MM.1S (cell line): ENCODE data around the gene TTLL11.

Source experiments
- DNase-seq: peaks from one replicate; pipeline ENCODE4 v3.0.0-alpha.2; 2015
- H2AFZ ChIP-seq: fragments of 300-600 bp; sonication (generic); 2 replicates; pipeline ENCODE4 v1.6.0; 2016; ENCODE audit warnings: antibody characterized with exemption, low read length
- H3F3A ChIP-seq: fragments of 300-600 bp; sonication (generic); 2 replicates; pipeline ENCODE4 v1.6.1; 2016; ENCODE audit warnings: mild to moderate bottlenecking, antibody characterized with exemption, low read length, moderate library complexity, mixed read lengths; ENCODE audit not compliant: insufficient read depth
- H3K27ac ChIP-seq: fragments of 300-600 bp; sonication (generic); 2 replicates; pipeline ENCODE4 v1.5.1; 2016; ENCODE audit warnings: mild to moderate bottlenecking, low read length
- H3K27me3 ChIP-seq: fragments of 300-600 bp; sonication (generic); replicated peaks from 2 replicates; pipeline ENCODE4 v1.6.0; 2016; ENCODE audit warnings: low read length; ENCODE audit not compliant: insufficient read depth
- H3K36me3 ChIP-seq: fragments of 300-600 bp; sonication (generic); replicated peaks from 2 replicates; pipeline ENCODE4 v1.6.1; 2016; ENCODE audit warnings: mild to moderate bottlenecking, low read length, mixed read lengths; ENCODE audit not compliant: insufficient read depth
- H3K4me1 ChIP-seq: fragments of 300-600 bp; sonication (generic); 2 replicates; pipeline ENCODE4 v1.6.1; 2016; ENCODE audit warnings: low read length, mixed read lengths
- H3K4me2 ChIP-seq: fragments of 300-600 bp; sonication (generic); 2 replicates; pipeline ENCODE4 v1.6.0; 2016; ENCODE audit warnings: low read depth, low read length
- H3K4me3 ChIP-seq: fragments of 300-600 bp; sonication (generic); 2 replicates; pipeline ENCODE4 v1.5.1; 2016; ENCODE audit warnings: low read length, mixed read lengths
- H3K79me2 ChIP-seq: fragments of 300-600 bp; sonication (generic); 2 replicates; pipeline ENCODE4 v1.6.1; 2016; ENCODE audit warnings: mixed run types, low read length, mixed read lengths
- H3K9ac ChIP-seq: fragments of 300-600 bp; sonication (generic); 2 replicates; pipeline ENCODE4 v1.6.1; 2016; ENCODE audit warnings: low read length, mixed read lengths
- H3K9me2 ChIP-seq: fragments of 300-600 bp; sonication (generic); replicated peaks from 2 replicates; pipeline ENCODE4 v1.6.1; 2016; ENCODE audit warnings: mild to moderate bottlenecking, low read length, mixed read lengths; ENCODE audit not compliant: insufficient read depth
- H3K9me3 ChIP-seq: fragments of 300-600 bp; sonication (generic); replicated peaks from 2 replicates; pipeline ENCODE4 v1.6.1; 2016; ENCODE audit warnings: mild to moderate bottlenecking, low read length, mixed read lengths; ENCODE audit not compliant: insufficient read depth
- H4K20me1 ChIP-seq: fragments of 300-600 bp; sonication (generic); 2 replicates; pipeline ENCODE4 v1.6.1; 2016; ENCODE audit warnings: mild to moderate bottlenecking, low read length, moderate library complexity, mixed read lengths; ENCODE audit not compliant: insufficient read depth
- EZH2 ChIP-seq: fragments of 300-600 bp; sonication (generic); optimal IDR thresholded peaks from 2 replicates; pipeline ENCODE3; 2017; ENCODE audit warnings: low read depth, mild to moderate bottlenecking, antibody characterized with exemption, low read length, mixed read lengths
- EZH2phosphoT487 ChIP-seq: fragments of 300-600 bp; sonication (generic); IDR thresholded peaks from 2 replicates; pipeline ENCODE4 v1.6.1; 2018; ENCODE audit warnings: antibody characterized with exemption, low read length
- TF ChIP-seq, protein P1 (sequence below): fragments of 300-600 bp; sonication (generic); IDR thresholded peaks from 2 replicates; pipeline ENCODE4 v1.5.1; 2016; ENCODE audit warnings: antibody characterized with exemption, low read length, mixed read lengths

TTLL11 gene

DNA sequence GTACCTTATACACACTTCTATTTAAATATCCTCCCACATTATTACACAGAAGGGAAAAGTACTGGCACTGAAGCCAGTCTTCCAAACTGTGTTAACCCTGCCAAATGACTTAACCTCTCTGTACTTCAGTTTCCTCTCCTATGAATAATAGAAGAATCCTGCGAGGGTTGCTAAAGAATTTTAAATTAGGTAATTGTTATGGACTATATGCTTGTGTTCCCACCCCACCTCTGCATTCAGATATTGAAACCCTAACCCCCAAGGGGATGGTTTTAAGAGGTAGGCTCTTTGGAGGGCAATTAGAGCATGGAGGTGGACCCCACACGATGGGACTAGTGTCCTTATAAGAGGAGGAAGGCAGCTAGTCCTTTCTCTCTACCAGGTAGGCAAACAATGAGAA, 72.7 kb downstream of the TTLL11 start:
- no peak overlapping the region for H3K4me3 ChIP-seq
- H3K4me1 ChIP-seq, result no peaks in the 10 kb centered on the region
- no peaks in the 10 kb centered on the region for H3K36me3 ChIP-seq
- H3K4me2 ChIP-seq, result no peak overlapping the region
- no peaks in the 10 kb centered on the region for H3K79me2 ChIP-seq
- H3F3A ChIP-seq, result no peaks in the 10 kb centered on the region
- H3K27me3 ChIP-seq, result no peaks in the 10 kb centered on the region
- DNase-seq, result no peak
- no peak overlapping the region for H3K9ac ChIP-seq
- H2AFZ ChIP-seq, result no peak overlapping the region
- no peaks in the 10 kb centered on the region for H4K20me1 ChIP-seq
- H3K9me3 ChIP-seq, result no peaks in the 10 kb centered on the region
- H3K9me2 ChIP-seq, result no peaks in the 10 kb centered on the region
- no peak for TF ChIP-seq EZH2phosphoT487
- no peak for TF ChIP-seq EZH2
- TF ChIP-seq, protein P1, sequence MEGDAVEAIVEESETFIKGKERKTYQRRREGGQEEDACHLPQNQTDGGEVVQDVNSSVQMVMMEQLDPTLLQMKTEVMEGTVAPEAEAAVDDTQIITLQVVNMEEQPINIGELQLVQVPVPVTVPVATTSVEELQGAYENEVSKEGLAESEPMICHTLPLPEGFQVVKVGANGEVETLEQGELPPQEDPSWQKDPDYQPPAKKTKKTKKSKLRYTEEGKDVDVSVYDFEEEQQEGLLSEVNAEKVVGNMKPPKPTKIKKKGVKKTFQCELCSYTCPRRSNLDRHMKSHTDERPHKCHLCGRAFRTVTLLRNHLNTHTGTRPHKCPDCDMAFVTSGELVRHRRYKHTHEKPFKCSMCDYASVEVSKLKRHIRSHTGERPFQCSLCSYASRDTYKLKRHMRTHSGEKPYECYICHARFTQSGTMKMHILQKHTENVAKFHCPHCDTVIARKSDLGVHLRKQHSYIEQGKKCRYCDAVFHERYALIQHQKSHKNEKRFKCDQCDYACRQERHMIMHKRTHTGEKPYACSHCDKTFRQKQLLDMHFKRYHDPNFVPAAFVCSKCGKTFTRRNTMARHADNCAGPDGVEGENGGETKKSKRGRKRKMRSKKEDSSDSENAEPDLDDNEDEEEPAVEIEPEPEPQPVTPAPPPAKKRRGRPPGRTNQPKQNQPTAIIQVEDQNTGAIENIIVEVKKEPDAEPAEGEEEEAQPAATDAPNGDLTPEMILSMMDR, result no peak
- no peak overlapping the region for H3K27ac ChIP-seq

DNA sequence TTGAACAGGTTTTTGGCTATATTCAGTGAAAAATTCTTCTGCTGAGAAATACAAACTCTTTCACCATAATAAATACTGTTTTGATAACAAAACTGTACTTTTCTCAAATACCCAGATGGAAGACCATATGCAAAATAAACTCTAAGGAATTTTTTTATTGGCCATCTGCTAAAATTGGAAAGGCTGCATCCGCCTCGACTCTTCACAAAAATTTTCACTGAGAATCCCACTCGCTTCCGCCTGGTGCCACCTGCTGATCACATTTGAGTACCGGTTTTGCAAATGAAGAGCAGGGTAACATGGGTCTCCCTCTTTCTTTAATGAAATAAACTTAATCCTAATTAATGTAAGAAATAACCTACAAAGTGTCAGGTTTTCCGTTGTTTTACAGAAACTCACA, 76.4 kb downstream of the TTLL11 start:
- no peak overlapping the region for H3K27ac ChIP-seq
- H3K9ac ChIP-seq, result no peak overlapping the region
- no peak overlapping the region for H3K4me3 ChIP-seq
- TF ChIP-seq, protein P1, result no peak
- TF ChIP-seq EZH2phosphoT487 (no peak), EZH2 (no peak)
- H3K36me3 ChIP-seq, result no peaks in the 10 kb centered on the region
- H3K4me2 ChIP-seq, result no peak overlapping the region
- H3K27me3 ChIP-seq, result no peaks in the 10 kb centered on the region
- no peaks in the 10 kb centered on the region for H3K4me1 ChIP-seq
- H3K9me3 ChIP-seq, result no peaks in the 10 kb centered on the region
- H3F3A ChIP-seq, result no peaks in the 10 kb centered on the region
- H4K20me1 ChIP-seq, result no peaks in the 10 kb centered on the region
- H3K9me2 ChIP-seq, result no peaks in the 10 kb centered on the region
- H2AFZ ChIP-seq, result no peak overlapping the region
- no peaks in the 10 kb centered on the region for H3K79me2 ChIP-seq
- no peak for DNase-seq

DNA sequence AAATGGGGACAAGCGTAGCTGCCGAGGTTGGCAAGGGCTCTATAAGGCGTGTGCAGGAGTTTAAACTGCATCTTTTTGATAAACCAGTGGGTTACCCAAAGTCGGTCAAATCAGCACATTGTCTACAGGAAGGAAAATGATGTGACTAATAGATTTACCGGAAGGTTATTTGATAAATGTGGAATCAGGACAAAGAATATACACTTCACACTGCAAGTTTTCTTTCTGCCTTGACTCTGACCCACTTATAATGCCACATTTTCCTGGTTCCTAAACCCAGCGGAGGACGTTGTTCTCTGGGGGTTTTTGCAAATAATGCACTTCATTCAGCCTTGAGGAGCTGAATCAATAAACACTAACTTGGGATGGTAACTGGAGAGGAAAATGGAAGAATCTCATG, 76.8 kb downstream of the TTLL11 start:
- Histone ChIP-seq H3K9me3 (no peaks in the 10 kb centered on the region), H3K4me3 (no peak overlapping the region), H3K36me3 (no peaks in the 10 kb centered on the region), H3K79me2 (no peaks in the 10 kb centered on the region), H3K4me1 (no peaks in the 10 kb centered on the region), H3F3A (no peaks in the 10 kb centered on the region), H2AFZ (no peak overlapping the region), H3K27me3 (no peaks in the 10 kb centered on the region), H3K4me2 (no peak overlapping the region), H3K9ac (no peak overlapping the region), H3K9me2 (no peaks in the 10 kb centered on the region), H4K20me1 (no peaks in the 10 kb centered on the region), H3K27ac (no peak overlapping the region)
- DNase-seq, result no peak
- no peak for TF ChIP-seq EZH2phosphoT487
- no peak for TF ChIP-seq EZH2
- TF ChIP-seq, protein P1, result no peak
